GM18520 (cell line): ENCODE measurements around the gene PDE6C.

Source experiments
- ATAC-seq: cut with Tn5 transposase; IDR thresholded peaks from one replicate; pipeline ENCODE4 v1.9.1; 2021; ENCODE audit not compliant: unreplicated experiment

Gene PDE6C

GRCh38 chr10:93701866-93702209, 89.5 kb downstream of the PDE6C start:
- ATAC-seq: peak; percentile 5

DNA sequence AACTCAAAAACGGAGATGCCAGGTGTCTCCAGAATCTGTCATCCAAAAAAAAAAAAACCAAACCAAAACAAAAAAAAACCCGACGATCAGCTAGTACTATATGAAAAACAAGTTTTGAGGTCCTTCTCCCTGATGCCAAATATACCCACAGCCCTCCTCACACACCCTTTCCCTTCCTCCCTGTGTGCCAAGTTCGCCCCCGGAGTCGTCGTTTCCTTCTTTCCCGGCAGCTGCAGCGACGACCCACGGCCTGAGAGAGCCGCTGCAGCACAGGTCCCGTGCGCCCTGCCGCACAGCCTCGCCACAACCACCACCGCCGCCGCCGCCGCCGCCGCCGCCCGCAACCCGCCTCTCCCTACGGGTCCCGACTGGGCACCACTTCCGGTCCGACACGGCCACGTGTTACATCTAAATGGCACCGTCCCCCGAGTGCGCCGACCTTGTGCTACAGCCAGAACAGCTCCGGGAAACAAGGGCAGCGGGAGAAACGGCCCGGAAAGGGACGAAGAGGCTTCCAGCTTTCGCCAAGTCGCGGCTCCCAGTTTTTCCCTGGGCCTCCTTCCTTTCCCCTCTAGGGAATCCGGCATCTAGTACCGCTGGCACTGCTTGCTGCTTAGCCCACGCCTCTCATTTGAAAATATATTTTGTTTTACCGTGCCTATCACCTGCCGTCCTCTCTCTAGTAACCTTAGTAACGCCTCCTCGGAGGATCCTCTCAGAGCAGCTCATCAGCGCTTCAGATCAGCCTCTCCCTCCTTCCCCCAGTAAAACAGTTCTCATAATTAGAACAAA, 90.1 kb downstream of the PDE6C start, which contains the start of gene FRA10AC1:
Gene FRA10AC1, minus strand, starts transcription at position 383 of the 792 bp plus-strand sequence. CDS start 2,486 bp downstream, outside the sequence.
- ATAC-seq: peak; percentile 52

DNA sequence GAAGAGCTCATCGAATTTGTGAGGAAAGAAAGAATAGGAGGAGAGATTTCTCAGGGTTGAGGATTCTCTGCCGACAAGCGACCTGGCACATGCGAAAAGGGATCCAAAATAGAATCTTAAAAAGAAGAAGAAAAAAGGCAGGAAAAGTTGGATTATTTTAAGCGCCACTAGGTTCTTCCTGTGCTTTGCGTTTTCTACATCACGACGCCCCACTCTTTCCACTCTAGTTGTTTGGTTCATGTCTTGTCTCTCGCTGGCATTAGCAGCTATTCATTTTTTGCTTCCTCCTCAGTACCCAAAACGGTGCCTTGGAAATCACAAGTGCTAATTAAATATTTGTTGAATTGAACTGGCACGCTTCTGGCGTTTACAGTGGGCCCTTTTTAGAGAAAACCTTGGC, 90.7 kb downstream of the PDE6C start:
- ATAC-seq: no peak

GRCh38 chr10:93703841-93704240, 91.5 kb downstream of the PDE6C start:
- no peak for ATAC-seq

GRCh38 chr10:93704451-93704850, 92.1 kb downstream of the PDE6C start:
- no peak for ATAC-seq

- ATAC-seq: no peak
These were observed 95.3 kb downstream of the PDE6C start for GRCh38 chr10:93707623-93708022.

- no peak for ATAC-seq
These were observed 98.1 kb downstream of the PDE6C start for GRCh38 chr10:93710333-93710909.

DNA sequence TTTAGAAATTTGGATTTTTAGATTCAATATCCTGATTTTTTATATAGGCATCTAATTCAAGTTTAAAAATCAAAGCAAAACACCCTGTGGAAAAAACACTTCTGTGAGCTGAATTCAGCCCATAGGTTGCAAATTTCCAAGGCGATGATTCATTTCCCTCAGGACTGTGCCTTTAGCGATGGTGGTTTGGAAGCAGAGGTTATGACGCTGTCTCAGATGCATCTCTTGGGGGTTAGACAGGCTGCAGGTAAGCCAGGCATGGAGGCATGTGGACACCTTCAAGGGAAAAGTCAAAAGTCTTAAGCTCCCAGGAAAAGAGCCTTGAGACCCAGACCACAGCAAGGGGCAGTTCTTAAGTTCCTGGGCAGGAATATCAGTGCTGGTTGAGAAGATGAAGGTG, 99.6 kb downstream of the PDE6C start:
- no peak for ATAC-seq

GRCh38 chr10:93712593-93712992, 100.3 kb downstream of the PDE6C start:
- ATAC-seq: no peak

DNA sequence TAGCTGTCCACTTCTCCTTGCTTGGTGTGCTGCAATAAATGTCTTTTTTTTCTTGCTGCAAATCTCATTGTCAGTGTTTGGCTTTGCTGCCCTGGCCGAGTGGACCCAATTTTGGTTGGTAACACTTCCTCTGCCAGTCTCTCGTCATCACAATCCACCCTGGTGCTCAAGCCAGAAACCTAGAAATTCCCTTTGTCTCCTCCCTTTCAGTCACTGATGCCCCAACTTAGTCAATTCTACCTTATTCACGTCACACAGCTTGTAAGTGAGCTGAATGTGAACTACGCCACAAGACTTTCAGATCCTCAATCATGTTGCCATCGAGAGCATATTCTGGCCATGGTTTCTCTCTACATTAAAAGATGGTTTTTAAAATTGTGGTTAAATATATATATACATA, 103.0 kb downstream of the PDE6C start:
- ATAC-seq: peak; percentile 86
